ENCODE results near the gene ZBTB34.

ZBTB34 gene

DNA sequence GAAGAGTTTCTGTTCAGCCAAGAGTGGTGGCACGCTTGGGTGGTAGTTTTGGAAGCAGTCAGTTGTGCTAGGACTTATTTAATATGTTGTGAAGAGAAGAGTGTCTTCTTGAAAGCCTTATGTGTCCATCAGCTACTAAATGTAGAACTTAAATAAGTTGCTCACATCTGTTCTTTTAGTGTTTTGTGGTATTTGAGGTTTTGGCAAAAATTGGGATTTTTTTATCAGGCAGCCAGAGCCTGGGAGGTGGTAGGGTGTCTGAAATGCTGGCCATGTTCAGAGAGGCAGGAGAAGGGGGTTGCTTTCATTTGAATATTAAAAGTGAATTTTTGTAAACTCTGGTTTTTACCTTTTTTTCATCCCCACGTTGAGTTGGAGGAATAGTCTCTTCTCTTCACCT lies 24.2 kb upstream of the ZBTB34 start:
- TF ChIP-seq, protein P1, sequence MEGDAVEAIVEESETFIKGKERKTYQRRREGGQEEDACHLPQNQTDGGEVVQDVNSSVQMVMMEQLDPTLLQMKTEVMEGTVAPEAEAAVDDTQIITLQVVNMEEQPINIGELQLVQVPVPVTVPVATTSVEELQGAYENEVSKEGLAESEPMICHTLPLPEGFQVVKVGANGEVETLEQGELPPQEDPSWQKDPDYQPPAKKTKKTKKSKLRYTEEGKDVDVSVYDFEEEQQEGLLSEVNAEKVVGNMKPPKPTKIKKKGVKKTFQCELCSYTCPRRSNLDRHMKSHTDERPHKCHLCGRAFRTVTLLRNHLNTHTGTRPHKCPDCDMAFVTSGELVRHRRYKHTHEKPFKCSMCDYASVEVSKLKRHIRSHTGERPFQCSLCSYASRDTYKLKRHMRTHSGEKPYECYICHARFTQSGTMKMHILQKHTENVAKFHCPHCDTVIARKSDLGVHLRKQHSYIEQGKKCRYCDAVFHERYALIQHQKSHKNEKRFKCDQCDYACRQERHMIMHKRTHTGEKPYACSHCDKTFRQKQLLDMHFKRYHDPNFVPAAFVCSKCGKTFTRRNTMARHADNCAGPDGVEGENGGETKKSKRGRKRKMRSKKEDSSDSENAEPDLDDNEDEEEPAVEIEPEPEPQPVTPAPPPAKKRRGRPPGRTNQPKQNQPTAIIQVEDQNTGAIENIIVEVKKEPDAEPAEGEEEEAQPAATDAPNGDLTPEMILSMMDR (IDR thresholded peaks at IDR 0.05; ENCODE audit: low read depth, low read length) = no peak
- H3K4me3 ChIP-seq (ENCODE audit: low read depth, low read length) = no peak overlapping the region

DNA sequence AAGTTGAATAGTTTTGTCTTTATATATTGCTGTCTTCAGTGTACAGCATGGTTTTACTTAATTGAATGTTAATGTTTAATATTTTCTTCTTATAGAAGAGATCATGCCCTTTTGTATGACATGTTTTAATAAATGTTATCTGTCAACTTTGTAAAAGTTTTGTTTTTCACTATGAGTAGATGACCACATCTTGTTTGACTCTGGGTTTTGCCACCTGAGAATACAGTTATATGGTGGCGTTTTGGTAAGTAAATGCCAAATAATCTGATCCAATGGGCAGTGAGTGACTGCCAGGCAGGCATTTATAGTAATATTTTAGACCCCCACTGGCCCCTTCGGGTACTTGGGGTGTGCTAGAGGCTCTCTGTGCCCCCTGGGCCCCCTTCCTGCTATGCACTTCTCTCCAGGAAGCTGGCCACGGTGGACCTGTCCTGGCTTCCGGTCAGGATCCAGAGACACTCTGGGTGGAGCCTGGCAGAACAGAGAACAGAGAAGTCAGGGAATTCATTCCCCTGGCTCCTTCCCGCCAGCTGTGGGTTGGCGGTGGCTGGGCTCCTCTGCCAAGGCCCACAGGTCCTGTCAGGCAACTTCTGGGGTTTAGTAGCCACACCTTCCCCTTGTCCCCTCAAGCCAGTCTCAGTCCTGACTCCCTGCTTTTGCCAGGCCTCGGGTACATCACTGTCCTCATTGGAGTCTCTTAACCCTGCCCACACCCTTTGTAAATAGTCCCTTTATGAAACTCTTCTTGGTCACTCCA lies 22.2 kb upstream of the ZBTB34 start:
- no peak overlapping the region for H3K4me3 ChIP-seq (ENCODE audit: low read depth, low read length)
- TF ChIP-seq, protein P1 (IDR thresholded peaks at IDR 0.05; ENCODE audit: low read depth, low read length) = no peak

DNA sequence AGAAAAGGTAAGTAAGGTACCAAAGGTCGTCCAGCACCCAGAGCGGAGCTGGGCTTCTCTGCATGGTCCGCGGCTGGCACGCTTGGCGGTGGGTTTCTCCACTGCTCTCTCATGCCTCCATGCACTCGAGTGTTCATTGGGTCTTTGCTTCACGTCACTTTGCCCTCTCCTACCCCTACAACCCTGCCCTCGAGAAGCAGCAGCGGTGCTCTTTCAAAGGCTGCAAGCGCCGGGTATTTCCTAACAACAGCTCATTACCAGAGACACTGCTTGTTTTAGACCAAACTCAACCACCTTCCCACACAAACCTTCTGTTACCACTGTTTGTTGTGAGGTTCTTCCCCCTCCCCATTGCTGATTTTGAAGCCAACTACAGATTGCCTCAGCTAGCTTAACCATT lies 21.5 kb upstream of the ZBTB34 start:
- H3K4me3 ChIP-seq (ENCODE audit: low read depth, low read length) = no peak overlapping the region
- TF ChIP-seq, protein P1 (IDR thresholded peaks at IDR 0.05; ENCODE audit: low read depth, low read length) = no peak

DNA sequence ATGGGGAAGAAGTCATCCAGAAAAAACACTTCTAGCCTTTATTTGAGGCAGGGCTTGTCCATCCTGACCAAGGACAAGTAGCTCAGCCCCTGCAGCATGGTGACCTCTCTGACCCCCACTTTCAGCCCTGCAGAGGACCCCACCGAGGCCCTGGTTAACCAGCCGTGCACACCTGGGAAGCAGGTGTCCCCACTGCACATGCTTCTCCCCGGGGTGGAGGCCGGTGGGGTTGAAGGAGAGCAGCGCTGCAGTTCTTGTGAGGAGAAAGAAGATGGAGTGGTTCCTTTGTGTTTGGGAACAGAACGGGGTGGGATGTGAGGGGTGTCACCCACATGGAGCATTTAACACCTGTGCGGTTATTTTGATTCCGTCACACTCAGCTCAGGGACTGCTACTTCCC lies 21.1 kb upstream of the ZBTB34 start:
- TF ChIP-seq, protein P1 (IDR thresholded peaks at IDR 0.05; ENCODE audit: low read depth, low read length) = no peak
- H3K4me3 ChIP-seq (ENCODE audit: low read depth, low read length) = no peak overlapping the region

DNA sequence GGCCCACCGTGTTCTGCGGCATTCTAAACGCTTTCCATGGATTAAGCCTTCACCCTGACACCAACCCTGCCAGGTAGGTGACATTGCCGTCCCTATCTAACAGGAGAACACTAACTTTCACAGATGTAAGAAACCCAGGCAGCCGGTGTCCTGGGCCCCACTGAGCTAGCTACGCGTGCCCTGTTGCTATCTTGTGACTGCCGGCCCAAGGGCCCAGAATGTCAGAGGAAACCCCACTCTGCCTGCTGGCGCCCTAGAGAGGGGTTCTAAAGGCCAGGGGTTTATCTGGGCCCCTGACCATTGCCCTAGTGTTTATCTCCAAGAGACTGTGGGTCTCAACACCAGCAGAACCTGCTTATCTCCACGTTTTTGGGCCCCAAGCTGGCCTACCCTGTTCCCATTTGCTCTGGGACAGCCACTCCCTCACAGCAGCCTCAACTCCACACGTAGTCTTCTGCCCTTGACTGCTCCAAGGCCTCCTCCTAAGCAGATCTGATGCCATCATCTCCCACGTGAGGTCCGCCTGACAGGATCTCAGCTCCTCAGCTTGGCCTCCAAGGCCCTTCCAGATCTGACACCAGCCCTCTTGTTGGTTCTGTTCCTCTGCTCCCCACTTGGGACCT lies 18.1 kb upstream of the ZBTB34 start:
- TF ChIP-seq, protein P1 (IDR thresholded peaks at IDR 0.05; ENCODE audit: low read depth, low read length) = no peak
- H3K4me3 ChIP-seq (ENCODE audit: low read depth, low read length) = no peak overlapping the region

DNA sequence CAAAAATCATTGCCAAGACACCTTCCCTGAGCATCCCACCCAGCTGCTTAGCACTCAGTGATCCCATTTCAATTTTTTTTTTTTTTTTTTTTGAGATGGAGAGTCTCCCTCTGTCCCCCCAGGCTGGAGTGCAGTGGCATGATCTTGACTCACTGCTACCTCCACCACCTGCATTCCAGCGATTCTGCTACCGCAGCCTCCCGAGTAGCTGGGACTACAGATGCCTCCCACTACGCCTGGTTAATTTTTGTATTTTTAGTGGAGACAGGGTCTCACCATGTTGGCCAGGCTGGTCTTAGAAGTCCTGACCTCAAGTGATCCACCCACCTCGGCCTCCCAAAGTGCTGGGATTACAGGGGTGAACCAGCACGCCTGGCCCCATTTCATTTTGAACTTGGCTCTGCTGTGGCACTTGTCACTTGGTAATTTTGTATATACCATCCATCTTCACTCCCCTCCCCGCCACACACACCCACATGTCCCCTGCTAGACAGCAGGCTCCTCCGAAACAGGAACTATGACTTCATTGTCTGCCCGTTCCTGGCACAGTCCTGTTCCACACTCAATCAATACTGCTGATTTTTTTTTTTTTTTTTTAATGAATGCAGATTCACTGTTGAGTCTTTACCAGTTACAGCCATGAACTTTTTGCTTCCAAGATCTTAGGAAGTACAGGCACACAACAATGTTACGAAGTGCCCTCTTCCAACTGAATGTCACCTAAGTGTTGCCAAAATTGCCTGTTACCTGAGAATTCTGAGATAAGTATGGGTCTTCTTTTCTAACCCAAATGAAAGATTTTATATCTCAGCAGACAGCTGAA lies 17.3 kb upstream of the ZBTB34 start:
- TF ChIP-seq, protein P1 (IDR thresholded peaks at IDR 0.05; ENCODE audit: low read depth, low read length) = no peak
- H3K4me3 ChIP-seq (ENCODE audit: low read depth, low read length) = no peak overlapping the region

Data from WI38 (cell line).